Stomach smooth muscle (tissue), 2 donors: ENCODE measurements around the gene PGM5.

Experiments used
- H3K27ac ChIP-seq: one replicate; pipeline ENCODE4 v1.7.0; 2013; ENCODE audit warnings: mild to moderate bottlenecking, low read length, inconsistent platforms
- H3K27me3 ChIP-seq, 2 donors: one replicate each; pipeline ENCODE4 v1.7.0; 2013; ENCODE audit warnings: low read length in 2 of 2; ENCODE audit not compliant: insufficient read depth in 2 of 2, control insufficient read depth in 1 of 2
- H3K36me3 ChIP-seq, 2 donors: one replicate each; pipeline ENCODE4 v1.7.0; 2013; ENCODE audit warnings: low read length in 2 of 2; ENCODE audit not compliant: control insufficient read depth in 2 of 2, insufficient read depth in 2 of 2
- H3K4me1 ChIP-seq: one replicate; pipeline ENCODE4 v1.7.0; 2013; ENCODE audit warnings: low read length; ENCODE audit not compliant: control insufficient read depth, insufficient read depth
- H3K4me3 ChIP-seq, 2 donors: one replicate each; pipeline ENCODE4 v1.7.0; 2013; ENCODE audit warnings: low read length in 2 of 2
- H3K9ac ChIP-seq, 2 donors: one replicate each; pipeline ENCODE4 v1.7.0; 2013; ENCODE audit warnings: low read length in 2 of 2, mild to moderate bottlenecking in 1 of 2
- H3K9me3 ChIP-seq, 2 donors: one replicate each; pipeline ENCODE4 v1.7.0; 2013; ENCODE audit warnings: low read length in 2 of 2; ENCODE audit not compliant: control insufficient read depth in 2 of 2
- donor health status: healthy.
- donor health status: Pancreatic carcinoma.

PGM5 gene

DNA sequence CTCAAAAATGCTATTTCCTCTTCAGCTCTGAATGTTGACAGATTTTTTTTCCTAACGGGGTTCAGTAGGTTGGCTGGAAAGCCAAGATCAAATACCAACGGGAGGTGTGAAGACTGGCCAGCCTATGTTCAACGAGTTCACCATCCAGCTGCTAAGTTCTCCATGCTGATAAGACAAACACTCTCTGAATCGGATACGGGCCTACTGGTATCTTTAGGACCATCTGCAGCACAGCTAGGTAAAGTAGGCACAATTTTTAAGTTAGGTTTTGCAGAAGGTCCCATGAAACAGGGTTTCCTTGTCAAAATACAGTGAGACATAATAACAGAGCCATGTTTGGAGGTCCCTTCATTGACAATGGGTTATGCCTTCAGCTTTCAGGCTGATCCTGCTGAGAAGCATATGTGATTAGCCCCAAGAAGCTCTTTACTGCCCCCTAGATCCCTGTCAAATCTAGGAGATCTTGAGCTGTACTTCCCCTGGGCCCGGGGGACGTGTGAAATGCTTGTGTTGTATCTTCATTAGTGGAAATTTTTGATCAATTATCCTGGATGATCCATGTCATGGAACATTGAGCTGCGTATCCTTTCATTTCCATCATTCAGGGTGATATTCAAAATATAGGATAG lies 60.6 kb downstream of the PGM5 start:
- Histone ChIP-seq H3K27me3 (no peaks in the 10 kb centered on the region), H3K9me3 (no peaks in the 10 kb centered on the region), H3K4me1 (peaks cover 34% of the 10 kb centered on the region), H3K4me3 (no peak overlapping the region), H3K27ac (peak overlapping the region; percentile 84), H3K36me3 (peaks cover 7 to 9% of the 10 kb centered on the region in 2 donors), H3K9ac (no peak overlapping the region)

DNA sequence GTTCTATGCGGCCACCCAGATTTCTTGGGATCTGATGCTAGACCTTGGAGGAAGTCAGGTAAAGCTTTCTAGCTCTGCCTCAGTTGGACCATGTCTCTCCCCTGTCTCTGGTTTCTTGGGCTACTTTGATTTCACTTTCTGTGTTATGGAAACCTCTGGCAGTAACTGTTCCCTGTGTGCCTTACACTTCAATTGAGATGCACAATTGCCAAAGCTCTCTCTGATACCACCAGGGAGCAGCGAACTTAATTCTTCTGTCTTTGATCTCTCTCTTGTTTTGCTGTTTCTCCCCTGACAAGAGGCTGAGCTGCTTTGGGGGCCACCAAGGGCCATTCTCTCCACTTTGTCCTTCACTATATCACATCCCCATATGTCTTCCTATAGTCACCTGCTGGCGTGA lies 61.4 kb downstream of the PGM5 start:
- Histone ChIP-seq H3K27ac (peak overlapping the region; percentile 84), H3K36me3 (peaks cover 6 to 7% of the 10 kb centered on the region in 2 donors), H3K9ac (no peak overlapping the region), H3K9me3 (no peaks in the 10 kb centered on the region), H3K4me3 (no peak overlapping the region), H3K4me1 (peaks cover 34% of the 10 kb centered on the region), H3K27me3 (no peaks in the 10 kb centered on the region)

DNA sequence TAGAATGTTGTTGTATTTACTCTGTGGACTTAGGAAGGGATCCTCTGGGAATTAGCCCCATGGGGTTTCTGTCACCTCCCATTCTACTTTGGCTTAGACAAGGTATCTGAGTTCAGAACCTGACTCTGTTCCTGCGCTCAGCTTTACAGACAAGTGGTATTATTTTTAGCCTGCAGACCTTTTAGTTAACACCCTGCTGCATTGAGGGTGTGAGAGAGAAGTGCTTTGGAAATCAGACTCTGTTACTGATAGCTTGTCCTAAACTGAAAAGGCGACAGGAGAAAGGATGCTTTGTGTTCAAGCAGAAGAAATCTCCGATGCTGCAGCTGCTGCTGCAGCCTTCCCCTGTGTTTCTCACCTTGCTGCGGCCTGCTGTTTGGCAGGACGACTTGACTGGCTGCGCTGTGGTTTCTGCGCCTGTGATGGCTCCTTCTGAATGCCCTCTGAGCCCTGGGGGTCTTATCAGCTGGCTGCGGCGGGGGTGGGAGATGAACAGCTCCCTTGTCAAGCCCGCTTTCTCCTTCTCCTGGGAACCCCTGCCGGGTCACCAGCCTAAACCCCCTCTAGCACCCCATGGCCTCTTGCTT lies 61.9 kb downstream of the PGM5 start:
- Histone ChIP-seq H3K4me1 (peaks cover 34% of the 10 kb centered on the region), H3K4me3 (peak overlapping the region in 1 of 2 donors; percentile 8), H3K27ac (peak overlapping the region; percentile 84), H3K27me3 (no peaks in the 10 kb centered on the region), H3K9ac (peak overlapping the region; percentile 36 to 43), H3K9me3 (no peaks in the 10 kb centered on the region), H3K36me3 (peaks cover 6 to 7% of the 10 kb centered on the region in 2 donors)

DNA sequence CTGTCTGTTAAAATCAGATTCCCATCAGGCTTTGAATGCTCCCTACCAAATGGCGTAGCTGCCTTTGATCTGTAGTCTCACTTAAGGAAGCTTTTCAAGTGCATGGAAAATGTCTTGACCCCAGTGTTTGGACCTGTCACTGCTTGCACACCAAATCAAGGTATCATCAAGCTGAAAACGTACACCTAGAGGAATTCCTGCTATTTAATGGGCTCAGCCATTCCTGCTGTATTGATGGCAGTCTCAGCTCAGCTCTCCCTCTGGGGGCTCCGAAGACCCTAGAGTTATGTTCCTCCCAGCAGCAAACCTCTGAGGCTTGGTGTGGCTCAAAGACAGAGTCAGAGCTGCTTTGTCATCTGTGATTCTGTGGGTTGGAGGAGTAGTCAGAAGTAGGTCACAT lies 63.5 kb downstream of the PGM5 start:
- Histone ChIP-seq H3K27ac (peak overlapping the region; percentile 84), H3K4me3 (no peak overlapping the region), H3K9me3 (no peaks in the 10 kb centered on the region), H3K36me3 (peaks cover 6 to 7% of the 10 kb centered on the region in 2 donors), H3K9ac (no peak overlapping the region), H3K27me3 (no peaks in the 10 kb centered on the region), H3K4me1 (peaks cover 34% of the 10 kb centered on the region)

DNA sequence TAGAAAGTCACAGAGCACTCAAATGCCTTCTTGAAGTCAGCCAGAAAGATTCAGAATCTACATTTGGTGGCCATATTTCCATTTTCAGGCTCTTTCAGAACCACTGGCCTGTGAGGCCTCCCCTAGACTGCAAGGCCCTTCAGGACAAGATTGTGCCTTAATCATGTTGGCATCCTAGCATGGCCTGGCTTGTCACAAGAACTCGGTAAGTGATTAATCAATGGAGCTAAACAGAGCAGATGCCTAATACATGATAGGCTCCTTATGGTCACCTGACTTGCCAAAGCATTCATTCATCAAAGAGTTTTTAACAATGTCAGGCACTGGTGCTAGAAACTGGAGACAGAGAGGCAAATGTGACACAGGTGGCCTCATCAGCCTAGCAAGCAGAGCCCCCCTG lies 70.3 kb downstream of the PGM5 start:
- Histone ChIP-seq H3K4me1 (peaks cover 19% of the 10 kb centered on the region), H3K27ac (peak overlapping the region; percentile 75), H3K4me3 (no peak overlapping the region), H3K27me3 (no peaks in the 10 kb centered on the region), H3K9me3 (no peaks in the 10 kb centered on the region), H3K9ac (no peak overlapping the region), H3K36me3 (no peaks in the 10 kb centered on the region)

DNA sequence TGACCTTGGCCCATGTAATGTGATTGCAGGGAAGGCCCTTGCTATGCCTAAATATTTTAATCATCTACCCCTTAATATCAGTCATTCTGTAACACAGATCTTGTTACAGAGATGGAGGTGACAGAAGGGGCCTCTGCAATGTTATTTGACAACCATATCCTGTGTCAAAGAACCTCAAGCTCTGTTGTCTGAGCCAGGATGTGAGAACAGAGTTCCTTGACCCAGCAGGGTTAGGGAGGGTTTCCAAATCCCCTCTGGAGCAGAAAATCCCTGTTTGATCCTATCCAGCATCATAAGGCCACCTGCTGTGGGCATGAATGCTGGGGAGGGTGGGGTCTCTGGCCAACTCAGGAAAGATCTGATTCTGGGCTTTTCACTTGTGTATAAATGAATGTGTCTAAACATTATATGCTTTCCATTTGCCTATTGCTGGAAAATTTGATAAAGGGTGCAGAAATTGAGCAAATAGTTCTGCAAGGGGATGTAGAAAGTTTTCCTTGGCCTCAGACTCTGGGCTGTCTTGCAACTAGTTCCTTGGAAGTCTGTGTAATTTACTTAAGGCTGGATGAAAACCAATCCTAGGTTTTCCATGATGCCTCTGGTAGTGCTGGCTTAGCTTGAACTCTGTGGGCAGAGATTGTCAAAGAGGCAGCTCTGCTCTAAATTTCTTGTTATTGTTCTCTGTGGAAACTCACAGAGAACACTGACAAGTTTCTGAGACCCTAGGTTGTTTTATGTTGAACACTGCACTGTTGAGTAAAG lies 71.0 kb downstream of the PGM5 start:
- Histone ChIP-seq H3K27ac (peak overlapping the region; percentile 75), H3K4me1 (peaks cover 19% of the 10 kb centered on the region), H3K36me3 (no peaks in the 10 kb centered on the region), H3K27me3 (no peaks in the 10 kb centered on the region), H3K9ac (no peak overlapping the region), H3K9me3 (no peaks in the 10 kb centered on the region), H3K4me3 (peak overlapping the region in 1 of 2 donors; percentile 17)

DNA sequence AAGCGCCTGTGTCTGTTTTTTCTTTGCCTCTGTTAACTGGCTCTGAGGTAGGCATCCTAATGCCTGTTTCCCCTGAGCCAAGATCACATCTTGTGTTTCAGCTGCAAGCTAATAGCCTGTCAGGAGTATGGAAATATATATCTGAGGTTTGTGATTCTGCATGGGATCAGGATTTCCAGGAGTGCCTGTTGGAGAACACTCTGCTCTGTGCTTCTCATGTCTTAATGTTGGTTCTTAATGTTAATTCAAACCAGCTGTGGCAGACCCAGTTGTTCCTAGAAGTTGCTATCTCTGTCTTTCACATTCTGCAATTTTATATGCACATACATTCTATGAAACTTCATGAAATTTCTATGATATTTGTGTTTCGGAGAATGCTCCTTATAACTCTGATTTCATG lies 72.1 kb downstream of the PGM5 start:
- Histone ChIP-seq H3K4me1 (peaks cover 21% of the 10 kb centered on the region), H3K9ac (no peak overlapping the region), H3K36me3 (no peaks in the 10 kb centered on the region), H3K27me3 (no peaks in the 10 kb centered on the region), H3K9me3 (no peaks in the 10 kb centered on the region), H3K27ac (peak overlapping the region; percentile 75), H3K4me3 (peak overlapping the region in 1 of 2 donors; percentile 31)

DNA sequence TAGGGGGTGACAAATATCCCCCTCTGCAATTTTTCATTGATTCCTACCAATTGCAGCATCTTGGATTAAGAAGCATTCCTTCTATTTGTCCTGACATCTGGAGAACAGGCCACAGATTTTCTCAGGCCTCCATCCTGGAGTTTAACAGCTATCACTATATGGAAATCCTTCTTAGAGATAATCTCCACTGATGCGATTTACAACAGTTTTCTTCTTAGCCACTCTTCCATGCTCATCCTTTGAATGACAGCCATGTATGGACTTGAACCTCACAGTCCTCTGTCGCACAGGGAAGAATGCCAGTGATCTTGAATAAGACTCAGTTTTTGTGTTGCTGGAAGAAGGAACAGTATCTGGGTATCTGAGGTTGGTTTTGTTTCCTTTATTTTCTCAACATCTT lies 73.2 kb downstream of the PGM5 start:
- H3K9me3 ChIP-seq: no peaks in the 10 kb centered on the region
- peak overlapping the region; percentile 61 for H3K27ac ChIP-seq
- H3K4me1 ChIP-seq: peaks cover 21% of the 10 kb centered on the region
- H3K9ac ChIP-seq: no peak overlapping the region
- no peaks in the 10 kb centered on the region for H3K27me3 ChIP-seq
- no peaks in the 10 kb centered on the region for H3K36me3 ChIP-seq
- H3K4me3 ChIP-seq: no peak overlapping the region

DNA sequence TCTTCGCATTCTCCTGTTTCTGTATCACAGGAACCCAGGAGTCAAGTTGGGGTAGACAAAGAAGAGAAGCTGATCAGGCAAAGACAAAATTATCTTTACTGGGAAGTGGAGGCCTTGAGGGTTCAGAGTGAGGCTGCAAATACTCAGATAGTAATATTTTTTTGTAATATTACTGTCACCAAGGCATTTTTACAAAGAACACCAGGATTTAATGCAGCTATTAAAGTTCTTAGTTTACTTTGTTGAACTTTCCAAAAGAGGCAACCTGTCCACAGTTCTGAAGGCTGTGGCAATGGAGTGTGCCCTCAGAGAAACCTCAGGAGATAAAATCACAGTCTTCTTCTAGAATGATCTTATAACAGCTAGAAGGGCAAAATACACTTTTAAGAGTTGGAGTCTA lies 74.9 kb downstream of the PGM5 start:
- Histone ChIP-seq H3K36me3 (peaks cover 4 to 5% of the 10 kb centered on the region in 2 donors), H3K27ac (peak overlapping the region; percentile 56), H3K9me3 (no peaks in the 10 kb centered on the region), H3K27me3 (no peaks in the 10 kb centered on the region), H3K4me3 (no peak overlapping the region), H3K4me1 (peaks cover 21% of the 10 kb centered on the region), H3K9ac (no peak overlapping the region)

DNA sequence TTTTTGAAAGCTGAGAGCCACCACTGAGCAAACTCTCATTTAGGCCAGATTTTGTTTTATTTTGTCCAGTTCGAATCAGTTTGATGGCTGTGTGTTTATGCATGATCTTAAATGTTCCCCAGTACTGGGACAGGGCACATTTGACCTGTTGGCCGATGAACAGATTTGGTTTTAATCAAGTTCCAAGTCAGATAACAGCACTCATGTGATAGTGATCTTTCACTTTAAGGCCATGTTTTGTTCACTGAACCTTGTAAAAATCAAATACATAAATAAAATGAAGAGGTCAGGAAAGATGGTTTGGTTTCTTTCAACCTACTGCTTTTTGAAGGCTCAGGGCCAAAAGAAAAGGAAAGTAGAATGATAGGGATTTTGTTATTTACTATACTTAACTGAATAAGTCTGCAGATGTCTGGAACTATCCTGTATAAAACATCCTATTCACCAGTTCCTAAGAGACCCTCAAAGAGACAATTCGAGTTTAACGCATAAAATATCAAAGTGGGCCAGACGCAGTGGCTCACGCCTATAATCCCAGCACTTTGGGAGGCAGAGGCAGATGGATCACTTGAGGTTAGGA lies 77.2 kb downstream of the PGM5 start:
- Histone ChIP-seq H3K4me1 (peaks cover 22% of the 10 kb centered on the region), H3K27me3 (no peaks in the 10 kb centered on the region), H3K27ac (peak overlapping the region; percentile 18), H3K36me3 (peaks cover 4 to 5% of the 10 kb centered on the region in 2 donors), H3K4me3 (no peak overlapping the region), H3K9me3 (no peaks in the 10 kb centered on the region), H3K9ac (no peak overlapping the region)
